ENCODE data around the gene TRRAP. TPM values are rescaled to one million over a fixed set of nuclear protein-coding genes. Genes with fewer than 3 reads are reported as not detected.
"Not testable (repeated sequence)": the region's sequence is repeated elsewhere in the genome, so short reads cannot be mapped to it uniquely, and the experiment has no call there.

The TRRAP gene
- total and polyA plus RNA-seq, 7 experiments from 2014 or later = 3.2 to 72.3 (median 63.6) TPM

DNA sequence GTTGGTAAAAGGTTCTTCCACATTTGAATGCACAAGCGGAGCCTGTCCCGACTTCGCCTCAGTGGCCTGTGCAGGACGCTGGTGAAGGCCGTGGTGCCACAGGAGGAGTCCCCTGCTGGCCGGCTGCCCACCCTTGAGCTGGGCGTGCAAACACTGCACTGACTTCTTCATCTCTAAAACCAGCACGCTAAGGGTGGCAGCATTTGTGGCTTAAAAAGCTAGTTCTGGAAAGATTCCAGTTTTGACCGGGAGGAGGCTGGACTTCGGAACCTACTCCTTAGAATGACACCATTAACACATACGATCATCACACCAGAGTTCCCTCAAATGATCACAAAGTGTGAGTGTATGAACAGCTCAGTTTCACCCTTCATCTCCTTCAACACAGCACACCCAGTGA, 163.2 kb downstream of the TRRAP start:
- no peaks in the 10 kb centered on the region for H3K9me3 ChIP-seq (ENCODE audit: control insufficient read depth in 2 of 3, low read length in 3 of 3)
- H3K27me3 Mint-ChIP-seq = no peaks in the 10 kb centered on the region
- ATAC-seq (no peak), DNase-seq (no peak)
- no peaks in the 10 kb centered on the region for H3K27me3 ChIP-seq (ENCODE audit: control insufficient read depth in 2 of 2, insufficient read depth in 2 of 2, low read length in 2 of 2)
- H3K4me3 ChIP-seq (ENCODE audit: low read length) = no peak overlapping the region
- CTCF ChIA-PET = interaction anchor here (0.7 to 2.3 kb wide), 5 partner anchors 117 to 849 kb away, joined by 3 to 10 read pairs (median 4); no protein-coding TSS in a partner anchor
- POLR2A ChIA-PET = no interaction called here
- no peak overlapping the region for H3K4me3 Mint-ChIP-seq
- peaks cover 21 to 61% (median 43%) of the 10 kb centered on the region in 5 donors for H3K36me3 Mint-ChIP-seq
- peak overlapping the region in 1 of 9 donors; percentile 46 for H3K27ac Mint-ChIP-seq
- peaks cover 4 to 85% (median 7%) of the 10 kb centered on the region in 3 experiments for H3K36me3 ChIP-seq (ENCODE audit: control insufficient read depth in 2 of 3, insufficient read depth in 3 of 3, low read length in 3 of 3)
- H3K4me1 ChIP-seq (ENCODE audit: control insufficient read depth in 2 of 2, insufficient read depth in 2 of 2, low read length in 2 of 2) = no peaks in the 10 kb centered on the region
- no peaks in the 10 kb centered on the region for H3K9me3 Mint-ChIP-seq
- H3K27ac ChIP-seq (ENCODE audit: low read depth, low read length) = no peak overlapping the region
- intact Hi-C loops (cut with micrococcal nuclease) = loop anchor here (5.0 to 10.0 kb wide), 2 partner anchors 101 to 103 kb away; partner anchors contain the start of gene SMURF1 (in 2 of the 2)
- peaks cover 0 to 7% (median 0%) of the 10 kb centered on the region in 7 donors for H3K4me1 Mint-ChIP-seq

DNA sequence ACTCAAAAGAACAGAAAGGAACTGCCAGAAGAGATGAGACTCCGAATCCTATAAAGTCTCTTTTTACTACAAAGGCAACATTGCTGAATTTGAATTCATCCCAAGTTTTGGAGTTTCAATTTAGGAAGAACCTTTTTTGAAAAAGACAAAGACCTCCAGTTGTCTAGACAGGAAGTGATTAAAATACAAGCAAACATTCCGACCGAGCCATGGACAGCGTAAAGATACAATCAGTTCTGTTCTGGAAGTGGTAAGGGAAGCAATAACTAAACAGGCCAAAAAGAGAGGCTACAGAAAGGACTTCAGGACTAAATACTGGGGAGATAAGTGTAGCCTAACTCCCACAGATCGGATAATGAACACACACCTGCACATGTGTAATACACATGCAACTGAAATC, 164.6 kb downstream of the TRRAP start:
- no peak overlapping the region for H3K27ac ChIP-seq (ENCODE audit: low read depth, low read length)
- ChIA-PET CTCF (no interaction called here), POLR2A (no interaction called here)
- Mint-ChIP-seq H3K36me3 (peaks cover 18 to 62% (median 31%) of the 10 kb centered on the region in 5 donors), H3K4me3 (no peak overlapping the region), H3K27me3 (no peaks in the 10 kb centered on the region), H3K27ac (peak overlapping the region in 3 of 9 donors; percentile 1 to 25 (median 2)), H3K4me1 (peaks cover 0 to 7% (median 0%) of the 10 kb centered on the region in 7 donors), H3K9me3 (no peaks in the 10 kb centered on the region)
- intact Hi-C loops (cut with micrococcal nuclease) = loop anchor here (5.0 to 10.0 kb wide), 2 partner anchors 99 to 102 kb away; partner anchors contain the start of gene SMURF1 (in 2 of the 2)
- DNase-seq (no peak), ATAC-seq (no peak)
- H3K9me3 ChIP-seq (ENCODE audit: control insufficient read depth in 2 of 3, low read length in 3 of 3) = no peaks in the 10 kb centered on the region
- peaks cover 0 to 85% (median 12%) of the 10 kb centered on the region in 3 experiments for H3K36me3 ChIP-seq (ENCODE audit: control insufficient read depth in 2 of 3, insufficient read depth in 3 of 3, low read length in 3 of 3)
- H3K4me3 ChIP-seq (ENCODE audit: low read length) = no peak overlapping the region
- no peaks in the 10 kb centered on the region for H3K27me3 ChIP-seq (ENCODE audit: control insufficient read depth in 2 of 2, insufficient read depth in 2 of 2, low read length in 2 of 2)
- no peaks in the 10 kb centered on the region for H3K4me1 ChIP-seq (ENCODE audit: control insufficient read depth in 2 of 2, insufficient read depth in 2 of 2, low read length in 2 of 2)

DNA sequence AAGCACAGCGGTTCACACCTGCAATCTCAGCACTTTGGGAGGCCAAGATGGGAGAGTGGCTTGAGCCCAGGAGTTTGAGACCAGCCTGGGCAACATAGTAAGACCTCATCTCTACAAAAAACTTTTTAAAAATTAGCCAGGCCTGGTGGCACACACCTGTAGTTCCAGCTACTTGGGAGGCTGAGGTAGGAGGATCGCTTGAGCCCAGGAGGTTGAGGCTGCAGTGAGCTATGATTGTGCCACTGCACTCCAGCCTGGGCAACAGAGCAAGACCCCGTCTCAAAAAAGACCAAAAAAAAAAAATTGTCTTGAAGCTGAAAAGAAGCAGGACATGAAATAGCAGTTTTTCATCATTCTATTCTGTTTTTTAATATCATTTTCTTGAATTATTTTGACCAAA, 166.5 kb downstream of the TRRAP start:
- DNase-seq; POLR2A ChIA-PET; H3K4me3 ChIP-seq (ENCODE audit: low read length); ATAC-seq; H3K4me1 ChIP-seq (ENCODE audit: control insufficient read depth in 2 of 2, insufficient read depth in 2 of 2, low read length in 2 of 2); H3K27me3 Mint-ChIP-seq; H3K4me3 Mint-ChIP-seq; H3K4me1 Mint-ChIP-seq; H3K27ac ChIP-seq (ENCODE audit: low read depth, low read length); H3K9me3 ChIP-seq (ENCODE audit: control insufficient read depth in 2 of 3, low read length in 3 of 3); H3K9me3 Mint-ChIP-seq; H3K27me3 ChIP-seq (ENCODE audit: control insufficient read depth in 2 of 2, insufficient read depth in 2 of 2, low read length in 2 of 2): not testable (repeated sequence)
- CTCF ChIA-PET = interaction anchor here (0.6 kb wide), 1 partner anchor 167 kb away, joined by 3 read pairs; no protein-coding TSS in a partner anchor
- Mint-ChIP-seq H3K36me3 (peaks cover 14 to 63% (median 35%) of the 10 kb centered on the region in 5 donors), H3K27ac (peak overlapping the region in 4 of 9 donors; percentile 5 to 34 (median 16))
- peaks cover 0 to 89% (median 12%) of the 10 kb centered on the region in 3 experiments for H3K36me3 ChIP-seq (ENCODE audit: control insufficient read depth in 2 of 3, insufficient read depth in 3 of 3, low read length in 3 of 3)
- intact Hi-C loops (cut with micrococcal nuclease) = loop anchor here (5.0 to 10.0 kb wide), 2 partner anchors 97 to 100 kb away; partner anchors contain the start of gene SMURF1 (in 2 of the 2)

DNA sequence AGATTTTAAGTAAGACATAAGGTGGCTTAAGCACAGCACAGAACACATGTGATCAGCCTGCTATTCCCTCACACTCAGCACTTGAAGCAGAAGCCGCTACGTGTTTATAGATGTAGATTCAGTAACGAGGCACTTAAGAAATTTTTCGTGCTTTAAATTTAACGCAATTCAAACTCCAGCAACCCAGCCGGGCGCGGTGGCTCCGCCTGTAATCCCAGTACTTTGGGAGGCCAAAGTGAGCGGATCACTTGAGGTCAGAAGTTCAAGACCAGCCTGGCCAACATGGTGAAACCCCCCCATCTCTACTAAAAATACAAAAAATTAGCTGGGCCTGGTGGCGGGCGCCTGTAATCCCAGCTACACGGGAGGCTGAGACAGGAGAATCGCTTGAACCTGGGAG, 167.9 kb downstream of the TRRAP start:
- H3K4me1 ChIP-seq (ENCODE audit: control insufficient read depth in 2 of 2, insufficient read depth in 2 of 2, low read length in 2 of 2); H3K27me3 ChIP-seq (ENCODE audit: control insufficient read depth in 2 of 2, insufficient read depth in 2 of 2, low read length in 2 of 2); H3K9me3 Mint-ChIP-seq; ATAC-seq; H3K27ac Mint-ChIP-seq; H3K27ac ChIP-seq (ENCODE audit: low read depth, low read length); DNase-seq; H3K4me3 ChIP-seq (ENCODE audit: low read length); CTCF ChIA-PET; H3K4me1 Mint-ChIP-seq; H3K4me3 Mint-ChIP-seq; H3K27me3 Mint-ChIP-seq; POLR2A ChIA-PET; H3K9me3 ChIP-seq (ENCODE audit: control insufficient read depth in 2 of 3, low read length in 3 of 3): not testable (repeated sequence)
- H3K36me3 Mint-ChIP-seq = peaks cover 7 to 65% (median 27%) of the 10 kb centered on the region in 5 donors
- peaks cover 0 to 88% (median 12%) of the 10 kb centered on the region in 3 experiments for H3K36me3 ChIP-seq (ENCODE audit: control insufficient read depth in 2 of 3, insufficient read depth in 3 of 3, low read length in 3 of 3)
- intact Hi-C loops (cut with micrococcal nuclease) = loop anchor here in 1 of 2 donors (10.0 kb wide), 1 partner anchor 99 kb away; the partner anchor contains the start of gene SMURF1

DNA sequence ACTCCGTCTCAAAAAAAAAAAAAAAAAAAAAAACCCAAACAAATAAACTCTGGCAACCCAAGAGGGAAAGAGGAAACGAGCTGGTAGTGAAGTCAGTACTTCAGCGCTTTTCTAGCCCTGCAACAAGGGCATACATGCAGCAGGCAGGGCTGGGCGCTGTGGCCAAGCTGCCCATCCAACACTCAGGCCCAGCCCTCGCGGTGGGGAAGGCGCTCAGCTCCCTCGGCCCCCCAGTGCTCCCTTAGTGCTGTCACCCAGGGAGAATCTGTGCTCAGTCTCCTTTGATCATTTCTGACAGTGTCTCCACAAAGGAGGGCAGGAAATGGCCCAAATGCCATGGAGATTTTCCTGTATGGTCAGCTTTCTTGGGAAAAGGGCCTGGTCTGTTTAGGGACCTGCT, 168.4 kb downstream of the TRRAP start:
- Histone ChIP-seq H3K4me3 (ENCODE audit: low read length) (no peak overlapping the region), H3K27ac (ENCODE audit: low read depth, low read length) (no peak overlapping the region), H3K36me3 (ENCODE audit: control insufficient read depth in 2 of 3, insufficient read depth in 3 of 3, low read length in 3 of 3) (peaks cover 0 to 88% (median 15%) of the 10 kb centered on the region in 3 experiments), H3K9me3 (ENCODE audit: control insufficient read depth in 2 of 3, low read length in 3 of 3) (no peaks in the 10 kb centered on the region), H3K4me1 (ENCODE audit: control insufficient read depth in 2 of 2, insufficient read depth in 2 of 2, low read length in 2 of 2) (no peaks in the 10 kb centered on the region), H3K27me3 (ENCODE audit: control insufficient read depth in 2 of 2, insufficient read depth in 2 of 2, low read length in 2 of 2) (no peaks in the 10 kb centered on the region)
- POLR2A ChIA-PET = no interaction called here
- CTCF ChIA-PET = no interaction called here
- Mint-ChIP-seq H3K9me3 (no peaks in the 10 kb centered on the region), H3K4me1 (peaks cover 0 to 2% (median 0%) of the 10 kb centered on the region in 7 donors), H3K36me3 (peaks cover 7 to 65% (median 31%) of the 10 kb centered on the region in 5 donors), H3K27ac (peak overlapping the region in 2 of 9 donors; percentile 32 to 48), H3K27me3 (no peaks in the 10 kb centered on the region), H3K4me3 (no peak overlapping the region)
- ATAC-seq (no peak), DNase-seq (no peak)
- intact Hi-C loops (cut with micrococcal nuclease) = loop anchor here in 1 of 2 donors (10.0 kb wide), 1 partner anchor 98 kb away; the partner anchor contains the start of gene SMURF1

DNA sequence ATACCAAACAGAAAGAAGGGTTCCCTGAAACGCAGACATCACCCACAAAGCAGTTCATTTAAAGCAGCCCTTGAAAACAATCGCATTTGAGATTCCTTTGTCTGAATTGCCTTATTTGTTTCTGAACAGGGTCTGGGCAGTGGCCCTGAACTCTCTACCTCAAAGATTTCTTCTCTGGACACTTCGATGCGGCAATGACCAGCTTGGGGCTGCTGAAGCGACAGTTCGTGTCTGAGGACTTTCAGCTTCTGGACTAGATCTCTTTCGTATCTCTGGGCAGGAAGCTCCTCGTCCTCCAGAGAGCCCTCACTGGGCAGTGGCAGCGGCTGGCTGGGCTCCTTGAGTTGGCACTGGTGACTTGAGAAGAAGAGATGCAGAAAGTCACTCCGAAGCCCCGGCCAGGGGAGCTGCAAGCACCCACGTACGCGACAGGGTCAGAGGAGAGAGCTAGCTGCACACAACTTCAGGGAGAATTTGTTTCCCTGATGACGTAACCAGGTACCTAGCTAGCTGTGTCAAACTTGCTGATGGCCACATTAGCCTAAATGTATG, 169.3 kb downstream of the TRRAP start:
- peaks cover 0 to 90% (median 18%) of the 10 kb centered on the region in 3 experiments for H3K36me3 ChIP-seq (ENCODE audit: control insufficient read depth in 2 of 3, insufficient read depth in 3 of 3, low read length in 3 of 3)
- no peak overlapping the region for H3K4me3 ChIP-seq (ENCODE audit: low read length)
- Mint-ChIP-seq H3K9me3 (no peaks in the 10 kb centered on the region), H3K27me3 (no peaks in the 10 kb centered on the region), H3K4me3 (no peak overlapping the region), H3K36me3 (peaks cover 11 to 67% (median 32%) of the 10 kb centered on the region in 5 donors), H3K27ac (peak overlapping the region in 1 of 9 donors; percentile 48), H3K4me1 (peaks cover 0 to 2% (median 0%) of the 10 kb centered on the region in 7 donors)
- no peaks in the 10 kb centered on the region for H3K9me3 ChIP-seq (ENCODE audit: control insufficient read depth in 2 of 3, low read length in 3 of 3)
- no peaks in the 10 kb centered on the region for H3K4me1 ChIP-seq (ENCODE audit: control insufficient read depth in 2 of 2, insufficient read depth in 2 of 2, low read length in 2 of 2)
- CTCF ChIA-PET = interaction anchor here (0.7 kb wide), 1 partner anchor 642 kb away, joined by 3 read pairs; no protein-coding TSS in a partner anchor
- intact Hi-C loops (cut with micrococcal nuclease) = loop anchor here in 1 of 2 donors (10.0 kb wide), 1 partner anchor 97 kb away; the partner anchor contains the start of gene SMURF1
- POLR2A ChIA-PET = interaction anchor here (0.5 kb wide), 1 partner anchor 68 kb away, joined by 4 read pairs; no protein-coding TSS in a partner anchor
- H3K27ac ChIP-seq (ENCODE audit: low read depth, low read length) = no peak overlapping the region
- no peak for DNase-seq
- no peak for ATAC-seq
- H3K27me3 ChIP-seq (ENCODE audit: control insufficient read depth in 2 of 2, insufficient read depth in 2 of 2, low read length in 2 of 2) = no peaks in the 10 kb centered on the region

Data from naive thymus-derived CD4-positive, alpha-beta T cell (primary cell).